ENCODE measurements around the gene MACF1.

MACF1 gene

GRCh38 chr1:39214714-39214997 is 10.2 kb downstream of the MACF1 start:
- no peak for DNase-seq (ENCODE audit: low read depth in 2 of 2)

GRCh38 chr1:39214998-39215873 is 10.7 kb downstream of the MACF1 start:
- DNase-seq (ENCODE audit: low read depth in 2 of 2), result no peak

- DNase-seq (ENCODE audit: low read depth in 2 of 2), result no peak
These were observed 12.3 kb downstream of the MACF1 start for GRCh38 chr1:39216771-39217170.

- no peak for DNase-seq (ENCODE audit: low read depth in 2 of 2)
These were observed 16.7 kb downstream of the MACF1 start for GRCh38 chr1:39220891-39221870.

GRCh38 chr1:39224295-39224829 is 19.9 kb downstream of the MACF1 start:
- no peak for DNase-seq (ENCODE audit: low read depth in 2 of 2)

GRCh38 chr1:39226836-39227235 is 22.3 kb downstream of the MACF1 start:
- no peak for DNase-seq (ENCODE audit: low read depth in 2 of 2)

- no peak for DNase-seq (ENCODE audit: low read depth in 2 of 2)
These were observed 23.8 kb downstream of the MACF1 start for GRCh38 chr1:39228252-39228651.

- no peak for DNase-seq (ENCODE audit: low read depth in 2 of 2)
These were observed 25.0 kb downstream of the MACF1 start for GRCh38 chr1:39229504-39229903.

- DNase-seq (ENCODE audit: low read depth in 2 of 2), result peak in 1 of 2 donors; percentile 12
These were observed 26.0 kb downstream of the MACF1 start for GRCh38 chr1:39230261-39231190.

GRCh38 chr1:39236971-39237370 is 32.5 kb downstream of the MACF1 start:
- DNase-seq (ENCODE audit: low read depth in 2 of 2), result no peak

GRCh38 chr1:39238476-39238875 is 34.0 kb downstream of the MACF1 start:
- DNase-seq (ENCODE audit: low read depth in 2 of 2), result no peak

GRCh38 chr1:39239968-39240367 is 35.5 kb downstream of the MACF1 start:
- DNase-seq (ENCODE audit: low read depth in 2 of 2), result no peak

GRCh38 chr1:39243302-39243701 is 38.8 kb downstream of the MACF1 start:
- DNase-seq (ENCODE audit: low read depth in 2 of 2), result no peak

- DNase-seq (ENCODE audit: low read depth in 2 of 2), result no peak
These were observed 46.2 kb downstream of the MACF1 start for GRCh38 chr1:39250460-39251240.

GRCh38 chr1:39255222-39255621 is 50.7 kb downstream of the MACF1 start:
- no peak for DNase-seq (ENCODE audit: low read depth in 2 of 2)

GRCh38 chr1:39258146-39258924 is 53.8 kb downstream of the MACF1 start:
- DNase-seq (ENCODE audit: low read depth in 2 of 2), result peak; percentile 34 to 59

- no peak for DNase-seq (ENCODE audit: low read depth in 2 of 2)
These were observed 54.4 kb downstream of the MACF1 start for GRCh38 chr1:39258925-39259244.

- no peak for DNase-seq (ENCODE audit: low read depth in 2 of 2)
These were observed 57.3 kb downstream of the MACF1 start for GRCh38 chr1:39261712-39262221.

- no peak for DNase-seq (ENCODE audit: low read depth in 2 of 2)
These were observed 58.3 kb downstream of the MACF1 start for GRCh38 chr1:39262802-39263201.

- DNase-seq (ENCODE audit: low read depth in 2 of 2), result no peak
These were observed 61.8 kb downstream of the MACF1 start for GRCh38 chr1:39266269-39266668.

Measured in stimulated activated CD8-positive, alpha-beta memory T cell treated with anti-CD3 and anti-CD28 coated beads, Interleukin-7, amount 100 ng/mL, for 1 hour (primary cell).